Loucy (cell line): Measurements from ENCODE around the gene ASMTL.

ENCODE experiments used
- EZH2phosphoT487 ChIP-seq: fragments of 200-600 bp; IDR thresholded peaks from 2 replicates; pipeline ENCODE4 v1.6.1; 2018; ENCODE audit warnings: antibody characterized with exemption, mild to moderate bottlenecking, moderate library complexity, borderline replicate concordance
- TF ChIP-seq, protein P1 (sequence below): fragments of 200-600 bp; sonication (generic); conservative IDR thresholded peaks from 2 replicates; pipeline ENCODE4 v1.5.1; 2014; ENCODE audit warnings: mild to moderate bottlenecking, antibody characterized with exemption, low read length

DNA sequence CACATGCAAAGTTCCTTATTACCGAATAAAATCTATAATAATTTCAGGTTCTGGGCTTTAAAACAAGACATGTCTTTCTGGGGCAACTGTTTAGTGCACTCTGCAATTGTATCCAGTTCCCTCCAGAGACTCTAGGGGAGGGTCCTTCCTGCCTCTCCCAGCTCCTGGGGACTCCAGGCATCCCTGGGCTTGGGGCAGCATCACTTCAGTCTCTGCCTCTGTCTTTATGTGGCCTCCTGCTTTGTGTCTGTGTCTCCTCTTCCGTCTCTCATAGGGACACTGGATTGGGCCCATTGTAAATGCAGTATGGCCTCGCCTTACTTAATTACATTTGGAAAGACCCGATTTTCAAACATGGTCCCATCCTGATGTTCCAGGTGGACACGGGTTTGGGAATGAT is 10.9 kb upstream of the ASMTL start:
- TF ChIP-seq, protein P1, sequence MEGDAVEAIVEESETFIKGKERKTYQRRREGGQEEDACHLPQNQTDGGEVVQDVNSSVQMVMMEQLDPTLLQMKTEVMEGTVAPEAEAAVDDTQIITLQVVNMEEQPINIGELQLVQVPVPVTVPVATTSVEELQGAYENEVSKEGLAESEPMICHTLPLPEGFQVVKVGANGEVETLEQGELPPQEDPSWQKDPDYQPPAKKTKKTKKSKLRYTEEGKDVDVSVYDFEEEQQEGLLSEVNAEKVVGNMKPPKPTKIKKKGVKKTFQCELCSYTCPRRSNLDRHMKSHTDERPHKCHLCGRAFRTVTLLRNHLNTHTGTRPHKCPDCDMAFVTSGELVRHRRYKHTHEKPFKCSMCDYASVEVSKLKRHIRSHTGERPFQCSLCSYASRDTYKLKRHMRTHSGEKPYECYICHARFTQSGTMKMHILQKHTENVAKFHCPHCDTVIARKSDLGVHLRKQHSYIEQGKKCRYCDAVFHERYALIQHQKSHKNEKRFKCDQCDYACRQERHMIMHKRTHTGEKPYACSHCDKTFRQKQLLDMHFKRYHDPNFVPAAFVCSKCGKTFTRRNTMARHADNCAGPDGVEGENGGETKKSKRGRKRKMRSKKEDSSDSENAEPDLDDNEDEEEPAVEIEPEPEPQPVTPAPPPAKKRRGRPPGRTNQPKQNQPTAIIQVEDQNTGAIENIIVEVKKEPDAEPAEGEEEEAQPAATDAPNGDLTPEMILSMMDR: no peak
- no peak for TF ChIP-seq EZH2phosphoT487
